ENCODE measurements around the gene CPNE5. TPM values are rescaled to one million over a fixed set of nuclear protein-coding genes. Genes with fewer than 3 reads are reported as not detected.

The CPNE5 gene
- total RNA-seq, 1 donor, result 0.18 TPM

GRCh38 chr6:36699348-36699747 is 139.9 kb downstream of the CPNE5 start:
- H3K4me3 ChIP-seq (ENCODE audit: low read depth, low read length), result no peak overlapping the region
- DNase-seq (ENCODE audit: low read depth), result no peak
- TF ChIP-seq, protein P1, sequence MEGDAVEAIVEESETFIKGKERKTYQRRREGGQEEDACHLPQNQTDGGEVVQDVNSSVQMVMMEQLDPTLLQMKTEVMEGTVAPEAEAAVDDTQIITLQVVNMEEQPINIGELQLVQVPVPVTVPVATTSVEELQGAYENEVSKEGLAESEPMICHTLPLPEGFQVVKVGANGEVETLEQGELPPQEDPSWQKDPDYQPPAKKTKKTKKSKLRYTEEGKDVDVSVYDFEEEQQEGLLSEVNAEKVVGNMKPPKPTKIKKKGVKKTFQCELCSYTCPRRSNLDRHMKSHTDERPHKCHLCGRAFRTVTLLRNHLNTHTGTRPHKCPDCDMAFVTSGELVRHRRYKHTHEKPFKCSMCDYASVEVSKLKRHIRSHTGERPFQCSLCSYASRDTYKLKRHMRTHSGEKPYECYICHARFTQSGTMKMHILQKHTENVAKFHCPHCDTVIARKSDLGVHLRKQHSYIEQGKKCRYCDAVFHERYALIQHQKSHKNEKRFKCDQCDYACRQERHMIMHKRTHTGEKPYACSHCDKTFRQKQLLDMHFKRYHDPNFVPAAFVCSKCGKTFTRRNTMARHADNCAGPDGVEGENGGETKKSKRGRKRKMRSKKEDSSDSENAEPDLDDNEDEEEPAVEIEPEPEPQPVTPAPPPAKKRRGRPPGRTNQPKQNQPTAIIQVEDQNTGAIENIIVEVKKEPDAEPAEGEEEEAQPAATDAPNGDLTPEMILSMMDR (IDR thresholded peaks at IDR 0.05; ENCODE audit: insufficient read depth, low read length), result no peak

DNA sequence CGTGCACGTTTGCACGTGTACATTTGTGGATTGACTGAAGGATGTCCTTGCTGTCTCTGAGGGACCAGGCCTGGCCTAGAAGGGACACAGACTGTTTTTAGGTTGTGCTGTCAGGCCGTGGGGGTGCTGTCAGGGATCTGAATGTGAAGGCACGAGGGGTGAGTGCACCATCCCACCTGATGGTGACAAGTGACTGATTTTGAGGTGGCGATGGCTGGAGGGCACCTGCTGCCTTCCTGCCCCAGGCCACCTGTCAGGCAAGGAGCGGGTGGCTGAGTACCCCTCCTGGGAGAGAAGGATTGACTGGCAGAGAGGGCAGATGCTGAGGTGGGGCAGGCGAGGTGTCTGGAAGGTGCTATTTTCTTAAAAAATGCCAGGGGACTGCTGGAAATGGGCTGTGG is 140.4 kb downstream of the CPNE5 start:
- TF ChIP-seq, protein P1 (IDR thresholded peaks at IDR 0.05; ENCODE audit: insufficient read depth, low read length), result no peak
- no peak overlapping the region for H3K4me3 ChIP-seq (ENCODE audit: low read depth, low read length)
- DNase-seq (ENCODE audit: low read depth), result no peak

DNA sequence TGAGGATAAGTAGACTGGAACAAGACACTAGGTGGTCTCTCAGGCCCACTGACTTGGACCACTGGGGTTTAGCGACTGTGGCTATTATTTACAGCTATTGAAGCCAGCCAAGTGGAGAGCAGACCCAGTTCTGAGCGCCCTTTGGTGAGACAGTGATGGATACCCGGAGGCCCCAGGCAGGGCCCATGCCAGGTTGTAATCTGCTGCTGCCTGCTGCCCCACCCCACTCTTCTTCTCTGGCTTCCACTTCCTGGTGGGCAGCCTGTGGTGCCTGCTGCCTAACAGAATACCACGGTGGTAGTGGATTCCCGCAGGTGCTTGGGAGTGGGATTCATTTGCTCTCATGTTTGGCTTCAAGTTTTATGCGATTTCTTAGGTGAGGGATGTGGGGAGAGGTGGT is 141.0 kb downstream of the CPNE5 start:
- DNase-seq (ENCODE audit: low read depth), result no peak
- TF ChIP-seq, protein P1 (IDR thresholded peaks at IDR 0.05; ENCODE audit: insufficient read depth, low read length), result no peak
- H3K4me3 ChIP-seq (ENCODE audit: low read depth, low read length), result no peak overlapping the region

DNA sequence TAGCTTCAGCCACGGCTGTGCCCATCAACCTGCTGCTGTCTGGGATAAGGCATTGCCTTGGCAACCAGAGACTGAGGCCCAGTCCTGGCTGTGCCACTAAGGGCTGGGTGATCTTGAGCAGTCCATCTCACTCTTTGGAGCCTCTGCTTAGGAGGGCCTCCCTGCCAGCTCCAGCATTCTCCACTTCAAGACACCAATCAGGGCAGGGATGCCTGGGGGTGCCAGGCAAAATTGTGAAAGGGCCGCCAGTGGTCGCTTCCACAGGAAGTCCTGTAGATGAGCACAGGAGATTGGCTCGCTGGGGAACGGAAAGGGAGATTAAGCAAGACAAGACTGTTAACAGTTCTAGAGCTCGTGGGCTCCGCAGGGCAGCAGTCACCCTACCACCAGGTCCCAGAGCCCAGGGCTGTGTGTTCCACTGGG is 141.8 kb downstream of the CPNE5 start, which contains the start of gene RAB44:
RAB44 (plus strand) TSS at position 346 of the 423 bp plus-strand sequence. CDS start 6,410 bp downstream, outside the sequence.
- TF ChIP-seq, protein P1 (IDR thresholded peaks at IDR 0.05; ENCODE audit: insufficient read depth, low read length), result no peak
- no peak within 1 kb of the TSS for H3K4me3 ChIP-seq (ENCODE audit: low read depth, low read length)
- no peak for DNase-seq (ENCODE audit: low read depth)

DNA sequence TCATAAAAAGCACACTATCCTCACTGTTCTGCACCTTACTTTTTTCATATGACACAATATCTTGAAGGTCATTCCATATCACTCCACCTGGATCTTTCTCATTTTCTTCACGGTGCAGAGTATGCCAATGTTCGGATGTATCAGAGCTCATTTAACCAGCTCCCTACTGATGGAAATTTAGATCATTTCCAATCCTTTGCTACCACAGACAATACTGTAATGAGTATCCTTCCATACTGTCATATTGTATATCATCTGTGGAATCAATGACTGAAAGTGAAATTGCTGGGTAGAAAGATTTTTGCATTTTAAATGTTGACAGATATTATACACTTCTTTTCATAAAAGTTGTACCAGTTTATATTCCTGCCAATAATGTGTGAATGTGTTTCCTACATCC is 143.8 kb downstream of the CPNE5 start:
- TF ChIP-seq, protein P1 (IDR thresholded peaks at IDR 0.05; ENCODE audit: insufficient read depth, low read length), result no peak
- no peak for DNase-seq (ENCODE audit: low read depth)
- no peak overlapping the region for H3K4me3 ChIP-seq (ENCODE audit: low read depth, low read length)

GRCh38 chr6:36694616-36695015 is 144.6 kb downstream of the CPNE5 start:
- TF ChIP-seq, protein P1 (IDR thresholded peaks at IDR 0.05; ENCODE audit: insufficient read depth, low read length), result no peak
- no peak overlapping the region for H3K4me3 ChIP-seq (ENCODE audit: low read depth, low read length)
- DNase-seq (ENCODE audit: low read depth), result no peak

Measured in fibroblast of the aortic adventitia (primary cell).